Pulmonary artery endothelial cell (primary cell): ENCODE measurements around the gene AUNIP. TPM values are rescaled to one million over a fixed set of nuclear protein-coding genes. Genes with fewer than 3 reads are reported as not detected.

Source experiments
- DNase-seq: peaks from one replicate; pipeline ENCODE4 v3.0.0-alpha.2; 2011; ENCODE audit warnings: low read depth, low spot score
- total RNA-seq: library from RNA; depleted of rRNA; stranded (reverse); fragments of >200 nt; gene quantifications from 2 replicates; pipeline ENCODE4 v1.2.3, GENCODE V29; 2014

Gene AUNIP, protein sequence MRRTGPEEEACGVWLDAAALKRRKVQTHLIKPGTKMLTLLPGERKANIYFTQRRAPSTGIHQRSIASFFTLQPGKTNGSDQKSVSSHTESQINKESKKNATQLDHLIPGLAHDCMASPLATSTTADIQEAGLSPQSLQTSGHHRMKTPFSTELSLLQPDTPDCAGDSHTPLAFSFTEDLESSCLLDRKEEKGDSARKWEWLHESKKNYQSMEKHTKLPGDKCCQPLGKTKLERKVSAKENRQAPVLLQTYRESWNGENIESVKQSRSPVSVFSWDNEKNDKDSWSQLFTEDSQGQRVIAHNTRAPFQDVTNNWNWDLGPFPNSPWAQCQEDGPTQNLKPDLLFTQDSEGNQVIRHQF
- total RNA-seq: 5.1 and 5.8 TPM in 2 replicates

DNA sequence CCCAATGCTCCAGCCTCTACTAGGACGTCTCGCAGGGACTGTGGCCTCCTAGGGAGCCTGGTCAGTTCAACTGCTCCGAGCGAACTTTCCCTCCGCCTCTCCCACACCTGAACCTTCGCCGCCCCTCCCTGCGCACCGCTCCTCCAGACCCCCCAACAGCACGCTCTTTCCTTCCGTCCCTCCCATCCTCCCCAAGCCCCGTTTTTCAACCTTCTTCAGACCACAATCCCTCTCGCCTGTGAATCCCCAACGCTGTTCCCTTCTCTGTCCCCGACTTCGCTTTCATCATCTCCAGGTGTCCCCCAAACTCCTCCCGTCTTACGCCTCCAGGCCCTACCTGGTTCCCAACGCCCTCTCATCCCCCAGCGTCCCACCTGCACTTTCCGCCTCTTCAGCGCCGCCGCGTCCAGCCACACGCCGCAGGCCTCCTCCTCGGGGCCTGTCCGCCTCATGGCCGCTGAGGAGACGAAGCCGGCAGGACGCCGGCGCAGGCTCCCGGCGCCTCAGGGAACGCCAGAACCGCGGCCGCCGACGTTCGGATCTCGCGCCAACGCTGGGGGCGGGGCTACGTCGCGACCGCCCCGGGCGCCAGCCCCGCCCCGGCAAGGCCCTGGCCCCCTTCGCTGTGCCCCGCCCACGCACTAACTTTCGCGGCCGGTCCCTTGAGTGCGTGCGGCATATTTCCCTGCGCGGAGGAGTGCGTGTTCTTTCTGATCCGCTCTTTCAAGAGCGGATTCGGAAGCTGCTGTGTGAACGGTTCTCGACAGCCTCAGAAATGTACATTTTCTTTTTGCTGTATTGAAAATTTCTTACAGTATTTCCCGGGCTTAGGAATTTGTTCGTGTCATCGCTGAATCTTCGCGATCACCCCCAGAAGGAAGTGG is at the start of gene AUNIP:
Gene AUNIP, minus strand, starts transcription at position 552 of the 884 bp plus-strand sequence. Its CDS starts 100 bp downstream, at position 452.
- DNase-seq: peak; percentile 44

DNA sequence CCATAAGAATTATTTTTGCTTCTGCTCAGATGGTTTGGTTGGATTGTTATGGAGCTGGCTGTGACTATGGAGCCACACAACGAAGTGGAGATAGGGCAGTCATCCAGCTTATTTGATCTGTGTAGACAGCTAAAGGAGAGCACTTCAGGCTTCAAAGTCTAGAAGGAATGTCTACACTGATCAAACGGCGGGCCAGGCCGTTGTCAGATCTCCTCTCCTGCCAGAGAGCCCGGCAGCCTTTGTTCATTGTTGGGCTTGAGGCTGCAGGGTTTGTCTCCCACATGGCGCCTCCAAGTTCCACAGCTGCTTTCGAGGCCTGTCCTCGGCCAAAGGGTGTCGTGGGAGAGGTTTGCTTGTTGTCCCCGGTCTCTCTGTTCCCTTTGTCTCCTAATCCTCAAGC is 49.8 kb upstream of the AUNIP start:
- no peak for DNase-seq

DNA sequence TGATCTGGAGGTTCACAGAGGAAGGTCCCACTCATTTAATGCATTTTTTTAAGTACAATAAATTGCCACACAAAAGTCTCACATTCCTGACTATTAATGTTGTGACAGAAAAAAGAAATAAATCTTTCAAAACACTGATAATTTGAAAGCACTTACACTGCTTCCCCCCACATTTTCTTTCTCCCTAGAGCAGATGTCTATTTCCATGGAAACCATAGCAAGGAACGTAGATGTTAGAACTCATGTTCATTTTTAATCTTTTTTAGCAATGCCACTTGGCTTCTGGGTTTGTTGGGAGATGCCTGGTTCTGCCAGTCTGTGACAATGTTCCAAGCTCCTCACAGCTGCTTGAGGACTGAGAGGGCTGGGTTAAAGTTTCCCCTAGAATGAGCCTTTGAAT is 48.9 kb upstream of the AUNIP start:
- DNase-seq: no peak

DNA sequence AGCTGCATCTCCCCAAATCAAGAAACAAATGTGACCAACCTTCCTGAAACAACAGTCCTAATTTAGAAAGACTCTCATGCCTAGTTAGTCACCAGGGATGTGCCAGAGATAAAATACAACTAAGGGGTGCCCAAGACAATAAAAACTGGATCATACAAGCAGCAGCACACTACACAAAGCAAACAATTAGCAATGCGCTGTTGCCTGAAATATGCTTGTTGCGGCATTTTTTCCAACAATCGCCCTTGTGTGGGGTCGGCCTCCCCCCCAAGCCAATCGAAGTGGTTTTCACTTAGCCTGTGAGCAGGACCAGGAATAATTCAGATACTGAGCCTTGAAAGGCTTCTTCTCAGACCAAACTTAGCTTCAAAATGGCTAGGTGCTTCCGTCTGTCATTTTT is 48.3 kb upstream of the AUNIP start:
- DNase-seq: no peak

DNA sequence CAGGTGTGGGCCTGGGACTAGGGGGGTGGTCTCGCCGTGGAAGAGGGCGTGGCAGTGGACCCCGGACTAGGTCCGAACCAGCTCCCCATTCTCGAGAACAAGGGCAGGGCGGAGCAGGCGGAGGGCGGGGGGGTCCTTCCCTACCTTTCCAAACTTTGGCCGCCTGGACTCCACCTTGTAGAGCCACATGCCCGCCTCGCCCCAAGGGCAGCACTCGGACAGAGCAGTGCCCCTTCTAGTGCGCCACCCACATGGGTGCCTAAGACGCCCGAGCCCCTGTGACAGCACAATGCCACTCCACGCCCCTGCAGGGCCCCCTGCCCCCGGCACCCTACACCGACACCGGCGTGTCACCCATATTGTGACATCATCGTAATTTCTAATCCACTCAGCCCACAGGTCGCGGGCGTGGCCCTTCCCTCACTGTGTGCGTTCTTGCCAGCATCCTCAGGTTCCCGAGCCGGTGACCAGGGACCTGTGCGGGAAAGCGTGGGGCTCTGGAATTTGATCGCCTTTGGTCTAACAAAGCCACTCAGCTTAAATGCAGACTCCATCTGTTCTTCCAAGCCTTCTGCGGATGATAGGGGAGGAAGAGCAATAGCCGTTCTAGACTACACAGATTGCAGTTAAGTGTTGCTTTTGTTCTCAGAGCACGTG is 47.5 kb upstream of the AUNIP start:
- no peak for DNase-seq

DNA sequence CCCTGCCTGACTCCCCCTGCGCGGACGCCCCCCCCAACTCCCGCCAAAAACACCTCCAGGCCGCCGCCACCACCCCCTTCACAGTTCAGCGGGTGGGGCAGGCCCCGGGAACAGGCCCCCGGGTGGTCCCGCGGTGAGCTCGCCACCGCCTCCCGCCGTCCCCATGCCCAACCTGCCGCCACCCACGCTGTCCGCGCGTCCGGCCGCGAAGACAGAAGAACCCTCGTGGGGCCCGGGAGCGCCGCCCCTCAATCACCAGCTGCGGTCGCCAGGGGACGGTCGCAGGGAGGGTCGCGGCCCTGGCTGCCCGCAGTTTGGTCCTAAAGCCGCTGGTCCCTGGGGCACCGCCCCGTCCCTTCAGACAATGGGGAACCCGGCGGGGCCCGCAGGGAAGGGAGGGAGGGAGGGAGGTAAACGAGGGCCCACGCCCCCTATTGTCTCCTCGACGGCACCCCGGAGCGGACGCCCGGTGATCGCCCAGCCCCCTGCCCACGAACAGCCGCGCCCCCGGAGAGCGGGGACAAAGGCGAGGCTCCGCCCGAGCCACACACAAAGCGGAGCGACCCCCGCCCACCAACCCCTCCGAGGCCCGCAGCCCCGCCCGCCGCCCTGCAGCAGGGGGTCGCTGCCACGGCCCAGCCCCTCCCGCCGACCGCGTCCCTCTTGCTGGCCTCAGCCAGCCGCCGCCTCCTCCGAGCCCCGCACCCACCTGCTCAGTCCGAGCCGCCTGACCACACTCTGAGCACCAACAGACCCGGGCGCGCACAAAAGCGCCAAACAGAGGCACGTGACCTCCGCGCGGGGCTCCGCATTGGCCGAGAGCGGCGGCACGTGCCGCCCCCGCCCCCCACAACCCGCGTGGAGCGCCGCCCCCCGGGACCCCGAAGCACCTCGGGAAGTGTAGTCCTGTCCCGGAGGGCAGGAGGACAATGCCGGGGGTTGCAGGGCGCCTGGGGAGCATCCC is 46.7 kb upstream of the AUNIP start, which contains the start of gene STMN1:
Gene STMN1, minus strand, starts transcription at position 740 of the 964 bp plus-strand sequence. CDS start 1,743 bp downstream, outside the sequence.
- DNase-seq: peak; percentile 69

DNA sequence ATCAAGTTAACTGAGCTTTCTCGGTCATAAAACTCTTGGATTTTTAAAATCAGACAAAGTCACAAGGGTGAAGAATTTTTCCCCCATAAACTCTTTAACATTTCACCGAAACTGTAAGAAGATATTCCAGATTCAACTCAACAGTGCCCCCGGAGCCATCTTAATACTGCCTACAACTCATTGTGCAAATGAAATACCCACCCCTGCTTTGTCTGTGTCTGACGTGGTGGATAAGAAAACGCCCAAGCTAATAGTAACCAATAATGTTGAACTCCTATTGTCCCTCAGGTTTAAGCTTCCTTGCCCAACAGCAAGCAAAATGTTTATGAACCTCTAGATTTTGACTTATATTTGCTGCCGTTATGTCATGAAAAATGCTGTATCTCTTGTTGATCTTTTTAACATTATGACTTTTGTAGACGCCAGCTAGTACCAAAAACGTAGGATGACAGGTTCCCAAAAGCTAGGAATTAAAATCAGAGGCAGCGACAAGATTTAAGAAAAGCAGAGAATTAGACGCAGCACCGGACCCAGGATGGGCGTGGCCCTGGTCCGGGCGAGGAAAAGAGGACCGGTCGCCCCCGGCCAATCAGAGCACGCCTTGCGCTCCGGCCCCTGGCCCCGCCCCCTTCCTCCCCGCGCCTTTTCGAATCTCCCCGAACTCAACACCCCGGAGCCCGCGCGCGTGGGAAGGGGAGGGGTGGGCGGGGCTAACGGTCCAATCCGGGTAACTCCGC is 45.9 kb upstream of the AUNIP start:
- DNase-seq: peak; percentile 68

DNA sequence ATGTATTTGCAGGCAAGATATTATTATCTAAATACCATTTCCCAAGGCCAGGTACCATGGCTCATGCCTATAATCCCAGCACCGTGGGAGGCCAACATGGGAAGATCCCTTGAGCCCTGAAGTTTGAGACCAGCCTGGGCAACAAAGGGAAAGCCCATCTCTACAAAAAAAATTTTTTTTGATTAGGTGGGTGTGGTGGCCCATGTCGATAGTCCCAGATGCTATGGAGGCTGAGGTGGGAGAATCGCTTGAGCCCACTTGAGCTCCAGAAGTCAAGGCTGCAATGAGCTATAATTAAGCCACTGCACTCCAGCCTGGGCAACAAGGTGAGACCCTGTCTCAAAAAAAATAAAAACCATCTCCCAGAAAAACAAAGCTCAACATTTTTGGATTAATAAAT is 44.7 kb upstream of the AUNIP start:
- DNase-seq: no peak

DNA sequence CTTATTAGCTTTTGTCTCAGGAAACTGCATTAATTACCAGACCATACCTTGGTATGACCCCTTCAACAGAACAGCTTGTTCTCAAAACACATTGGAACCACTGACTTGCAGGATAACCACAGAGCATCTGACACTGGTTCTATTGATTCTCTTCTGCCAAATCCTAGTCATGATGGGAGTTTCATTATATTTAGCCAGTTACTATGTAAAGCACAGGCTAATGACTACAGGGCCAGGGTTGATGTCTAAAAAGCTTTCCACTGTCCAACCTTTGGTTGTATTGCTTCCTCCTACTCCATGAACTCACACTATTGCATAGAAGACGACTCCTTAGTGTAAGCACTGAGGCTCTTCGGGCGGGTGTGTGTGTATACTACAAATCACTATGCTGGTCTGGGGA is 43.2 kb upstream of the AUNIP start:
- no peak for DNase-seq

DNA sequence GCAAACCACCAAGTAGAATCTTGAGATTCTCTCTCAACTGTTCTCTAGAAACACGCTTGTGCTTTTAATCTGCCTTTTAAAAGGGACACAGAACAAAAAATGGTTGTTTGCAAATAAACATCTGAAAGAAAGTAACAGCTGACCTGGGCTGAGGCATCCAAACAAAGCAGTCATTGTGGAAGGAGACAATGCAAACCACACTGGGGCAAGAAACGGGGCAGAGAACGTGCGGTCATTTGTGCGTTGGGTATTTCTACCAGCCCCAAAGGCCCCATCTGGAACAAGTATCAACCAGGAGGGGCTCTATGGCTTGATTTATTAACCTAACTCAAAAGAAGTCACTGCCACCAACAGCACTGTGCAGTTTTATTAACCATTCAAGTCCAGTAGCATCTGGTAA is 41.0 kb upstream of the AUNIP start:
- DNase-seq: no peak

DNA sequence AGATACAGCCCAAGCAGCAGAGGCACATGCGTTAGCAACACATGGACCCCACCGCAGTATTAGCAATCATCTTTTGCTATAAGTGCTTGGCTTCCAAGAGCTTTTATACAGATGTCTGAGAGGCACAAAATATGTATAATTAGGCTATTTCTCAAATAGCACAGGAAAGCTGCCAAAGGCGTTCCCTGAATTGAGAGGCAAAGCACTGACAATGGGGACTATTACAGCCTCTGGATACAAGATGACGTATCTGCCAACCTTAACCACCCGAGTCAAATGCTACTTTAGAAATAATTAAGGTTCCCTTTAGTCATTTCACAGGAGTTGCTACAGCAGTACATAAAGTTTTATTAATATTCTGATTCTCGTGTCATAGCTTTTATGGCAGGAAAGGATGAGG is 40.5 kb upstream of the AUNIP start:
- no peak for DNase-seq

DNA sequence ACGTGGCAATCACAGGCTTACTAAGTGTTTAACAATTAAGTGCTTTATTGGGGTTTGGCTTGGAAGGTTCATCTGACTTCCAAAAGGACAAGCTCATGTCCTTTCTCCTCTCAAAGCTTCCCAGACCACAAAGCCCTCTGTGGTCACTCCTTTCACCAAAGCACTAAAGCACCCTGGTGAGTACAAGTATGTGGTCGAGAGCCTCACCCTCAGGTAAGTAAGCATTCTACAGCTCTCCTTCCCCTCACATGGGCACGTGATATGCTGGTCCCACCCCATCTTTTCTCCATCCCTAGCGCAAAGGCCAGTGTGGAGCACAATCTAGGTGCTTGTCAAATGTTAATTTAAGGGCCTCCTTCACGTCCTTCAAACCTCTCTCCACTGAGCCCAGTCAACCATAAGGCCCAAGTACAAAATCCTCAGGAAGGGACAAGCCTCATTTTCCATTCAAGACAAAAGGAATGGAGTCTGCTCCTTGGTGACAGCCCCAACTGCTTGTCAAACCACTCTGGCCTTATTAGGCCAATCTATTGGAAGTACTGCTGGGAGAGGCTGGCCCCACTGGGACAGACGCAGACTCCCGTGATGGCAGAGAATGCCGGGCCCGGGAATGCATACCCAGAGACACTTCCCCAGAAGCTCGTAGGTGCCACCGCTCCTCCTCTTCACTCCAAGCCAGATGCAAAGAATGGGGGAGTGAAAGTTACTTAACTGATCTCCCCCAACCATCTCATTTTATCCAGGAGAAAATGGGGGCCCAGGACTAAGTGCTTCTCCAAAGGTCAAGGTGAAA is 39.2 kb upstream of the AUNIP start:
- DNase-seq: no peak

DNA sequence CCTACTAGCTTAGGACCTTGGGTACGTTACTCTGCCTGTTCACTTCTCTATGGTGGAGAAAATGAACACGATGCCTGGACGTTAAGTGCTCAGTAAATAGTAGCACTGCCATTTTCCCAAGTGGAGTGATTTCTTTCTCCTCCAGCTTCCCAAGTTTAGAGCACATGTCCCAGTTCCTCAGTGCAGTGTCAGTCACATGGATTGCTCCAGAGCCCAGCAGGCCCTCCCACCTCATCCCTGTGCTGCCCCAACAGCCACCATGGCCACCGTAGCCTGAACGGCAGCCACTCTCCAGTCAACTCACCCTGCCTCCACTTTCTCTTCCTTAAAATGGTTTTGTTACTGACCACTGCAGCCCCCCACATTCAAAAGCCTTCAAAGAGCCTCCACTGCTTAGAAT is 38.5 kb upstream of the AUNIP start:
- no peak for DNase-seq

DNA sequence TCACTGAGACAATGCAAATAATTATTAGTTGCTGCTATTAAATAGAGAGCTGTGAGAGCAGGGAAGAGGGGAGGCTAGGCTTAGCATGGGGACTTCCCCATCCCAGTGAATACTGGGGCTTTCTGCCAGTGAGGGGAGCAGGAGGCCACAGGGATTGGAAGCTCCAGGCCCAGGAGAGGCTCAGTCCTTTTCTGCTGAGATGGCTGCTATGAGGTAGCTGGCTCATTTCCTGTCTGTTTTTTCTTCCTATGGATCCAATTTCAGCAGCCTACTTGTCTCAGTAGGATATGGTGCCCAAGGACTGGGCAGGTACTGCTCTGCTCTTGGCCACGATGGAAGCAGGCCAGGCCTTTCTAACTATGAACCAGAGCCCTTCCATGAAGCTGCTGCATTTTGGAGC is 37.0 kb upstream of the AUNIP start:
- DNase-seq: no peak

DNA sequence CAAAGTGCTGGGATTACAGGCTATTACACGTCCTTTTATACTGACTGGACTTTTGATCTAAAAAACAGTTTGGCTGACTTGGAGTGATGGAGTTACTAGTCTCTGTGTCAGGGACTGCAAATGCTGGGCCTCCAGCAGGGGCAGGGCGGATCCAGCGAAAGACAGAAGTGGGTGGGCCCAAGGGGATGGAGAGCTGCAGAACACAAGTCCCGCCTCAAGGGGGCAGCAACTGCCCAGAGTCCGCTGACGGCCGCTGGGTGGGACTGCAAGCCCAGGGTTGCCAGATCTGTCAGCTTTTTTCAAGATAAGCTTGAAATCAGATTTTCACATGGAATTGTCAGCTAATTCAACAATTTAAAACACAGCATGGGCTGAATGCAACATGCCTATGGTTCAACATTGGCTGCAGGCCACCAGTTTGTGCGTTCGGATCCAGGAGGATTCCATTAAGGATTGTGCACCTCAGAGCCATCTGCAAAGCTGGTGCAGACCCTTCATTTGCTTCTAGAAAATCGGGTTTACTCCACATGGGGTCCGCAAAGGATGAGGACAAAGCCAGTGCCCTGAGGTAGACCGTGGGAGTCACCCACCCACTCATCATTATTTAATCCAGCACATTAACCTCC is 36.2 kb upstream of the AUNIP start:
- DNase-seq: peak; percentile 64

DNA sequence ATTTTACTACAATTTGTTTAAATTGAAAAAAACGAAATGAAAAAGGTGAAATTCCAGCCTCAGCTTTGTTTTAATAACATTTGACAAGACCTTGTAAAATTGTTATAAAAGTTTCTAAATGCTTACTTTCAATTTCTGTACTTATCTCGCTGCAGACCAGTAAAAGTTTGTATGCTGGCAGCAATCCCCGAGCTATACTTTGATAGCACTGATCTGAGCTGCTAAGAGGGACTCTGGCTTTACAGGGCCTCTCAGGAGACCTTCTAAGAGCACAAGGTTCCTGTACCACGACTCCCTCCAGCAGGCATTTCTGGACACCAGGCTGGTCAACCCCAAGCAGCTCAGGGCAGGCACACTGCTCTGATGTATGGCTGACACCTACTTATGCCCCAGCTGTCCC is 33.9 kb upstream of the AUNIP start:
- DNase-seq: no peak

DNA sequence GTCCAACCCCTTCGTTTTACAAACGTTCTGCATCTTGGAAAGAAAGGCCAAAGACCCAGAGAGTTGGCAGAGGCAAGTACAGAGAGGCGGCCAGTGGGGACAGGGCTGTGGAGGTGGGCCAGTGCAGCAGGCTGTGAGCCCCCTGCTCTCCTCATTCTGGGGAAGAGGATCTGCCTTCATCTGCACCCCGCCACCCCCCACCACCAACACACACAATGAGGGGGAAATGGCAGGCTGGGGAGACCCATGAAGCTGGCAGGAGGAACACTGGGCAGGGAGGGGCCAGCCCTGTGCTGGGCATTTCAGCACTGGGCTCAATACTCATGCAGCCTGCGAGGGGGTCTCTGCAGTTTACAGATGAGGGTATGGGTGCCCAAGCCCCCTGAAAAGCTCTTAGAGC is 32.3 kb upstream of the AUNIP start:
- DNase-seq: no peak

DNA sequence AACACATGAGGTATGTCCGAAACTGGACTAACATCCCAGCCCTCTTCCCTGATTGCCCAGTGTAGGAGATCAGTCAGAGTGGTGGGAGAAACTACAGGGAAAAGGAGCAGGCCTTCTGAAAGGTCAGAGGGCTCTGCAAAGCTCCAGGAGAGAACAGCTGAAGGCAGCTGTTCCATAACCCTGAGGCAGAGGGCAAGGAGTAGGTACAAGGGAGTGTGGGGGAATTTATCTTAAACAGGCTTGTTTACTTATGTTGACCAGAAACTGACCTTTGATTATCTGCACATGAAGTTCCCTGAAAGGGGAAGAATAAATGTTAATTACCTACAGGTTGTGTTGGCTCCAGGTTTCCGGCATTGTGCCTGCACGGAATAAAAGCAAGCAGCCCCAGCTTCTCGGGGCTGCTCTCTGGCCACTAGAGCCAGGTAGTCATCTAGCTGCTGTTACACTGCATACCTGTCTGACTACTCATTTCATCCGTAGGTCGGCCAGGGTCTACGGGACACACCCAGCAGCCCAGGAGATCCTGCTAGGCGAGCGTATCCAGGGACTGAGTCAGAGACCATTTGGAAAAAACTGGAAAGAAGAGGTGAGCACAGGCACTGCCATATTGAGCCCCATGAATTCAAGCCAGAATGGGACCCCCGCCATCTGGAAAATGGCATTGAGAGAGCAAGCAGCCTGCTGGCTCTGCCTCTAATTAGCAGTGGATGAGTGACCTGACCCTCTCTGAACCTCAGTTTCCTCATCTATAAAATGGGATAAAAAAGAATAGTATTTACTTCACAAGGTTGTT is 31.2 kb upstream of the AUNIP start:
- DNase-seq: no peak
